Dendritic cell treated with granulocyte-macrophage colony-stimulating factor and Interleukin-4, amounts not matched to agents 40 ng/mL and 50 ng/mL, for 4 days (primary cell): Measurements from ENCODE around the gene WDR48.
A peak's percentile ranks its signal among the peaks of the same experiment; 100 is the strongest.

ENCODE experiments used
- H3K27ac Mint-ChIP-seq: one replicate; pipeline ENCODE4 v1.8.0; 2022; ENCODE audit warnings: mild to moderate bottlenecking, mixed read lengths
- H3K27me3 Mint-ChIP-seq: one replicate; pipeline ENCODE4 v1.8.0; 2022; ENCODE audit warnings: mild to moderate bottlenecking, mixed read lengths
- H3K36me3 Mint-ChIP-seq: one replicate; pipeline ENCODE4 v1.8.0; 2022; ENCODE audit warnings: low read depth, mixed read lengths
- H3K4me1 Mint-ChIP-seq: one replicate; pipeline ENCODE4 v1.8.0; 2022; ENCODE audit warnings: low read depth, mixed read lengths
- H3K4me3 Mint-ChIP-seq: one replicate; pipeline ENCODE4 v1.8.0; 2022; ENCODE audit warnings: mild to moderate bottlenecking, moderate library complexity, mixed read lengths
- H3K9me3 Mint-ChIP-seq: one replicate; pipeline ENCODE4 v1.8.0; 2022; ENCODE audit warnings: mixed read lengths
- intact Hi-C: fragments of 100-400 bp; cut with micrococcal nuclease; formaldehyde crosslinking; loops from one replicate; pipeline ENCODE4 v1.15.0; 2022

WDR48 gene

GRCh38 chr3:39110041-39110639 lies 58.3 kb downstream of the WDR48 start:
- no peak overlapping the region for H3K27ac Mint-ChIP-seq
- no peaks in the 10 kb centered on the region for H3K9me3 Mint-ChIP-seq
- H3K27me3 Mint-ChIP-seq, result peaks cover 6% of the 10 kb centered on the region
- no peak overlapping the region for H3K4me3 Mint-ChIP-seq
- peaks cover 48% of the 10 kb centered on the region for H3K4me1 Mint-ChIP-seq
- intact Hi-C loops, result no loop called here
- H3K36me3 Mint-ChIP-seq, result peaks cover 30% of the 10 kb centered on the region

GRCh38 chr3:39112113-39112512 lies 60.3 kb downstream of the WDR48 start:
- peaks cover 30% of the 10 kb centered on the region for H3K4me1 Mint-ChIP-seq
- peaks cover 10% of the 10 kb centered on the region for H3K36me3 Mint-ChIP-seq
- peaks cover 6% of the 10 kb centered on the region for H3K27me3 Mint-ChIP-seq
- H3K4me3 Mint-ChIP-seq, result no peak overlapping the region
- no peak overlapping the region for H3K27ac Mint-ChIP-seq
- H3K9me3 Mint-ChIP-seq, result no peaks in the 10 kb centered on the region
- intact Hi-C loops, result no loop called here

- H3K4me1 Mint-ChIP-seq, result peaks cover 30% of the 10 kb centered on the region
- peaks cover 8% of the 10 kb centered on the region for H3K36me3 Mint-ChIP-seq
- no peak overlapping the region for H3K27ac Mint-ChIP-seq
- intact Hi-C loops, result no loop called here
- no peaks in the 10 kb centered on the region for H3K9me3 Mint-ChIP-seq
- peaks cover 6% of the 10 kb centered on the region for H3K27me3 Mint-ChIP-seq
- H3K4me3 Mint-ChIP-seq, result no peak overlapping the region
Observed at GRCh38 chr3:39112535-39112934, 60.7 kb downstream of the WDR48 start.

- Mint-ChIP-seq H3K4me3 (no peak overlapping the region), H3K9me3 (no peaks in the 10 kb centered on the region), H3K27me3 (peaks cover 6% of the 10 kb centered on the region), H3K36me3 (peaks cover 4% of the 10 kb centered on the region), H3K27ac (no peak overlapping the region), H3K4me1 (peaks cover 25% of the 10 kb centered on the region)
- intact Hi-C loops, result no loop called here
Observed at GRCh38 chr3:39113291-39113690, 61.5 kb downstream of the WDR48 start.

GRCh38 chr3:39114456-39114855 lies 62.6 kb downstream of the WDR48 start:
- H3K9me3 Mint-ChIP-seq, result no peaks in the 10 kb centered on the region
- no peak overlapping the region for H3K4me3 Mint-ChIP-seq
- intact Hi-C loops, result no loop called here
- peaks cover 4% of the 10 kb centered on the region for H3K27me3 Mint-ChIP-seq
- H3K36me3 Mint-ChIP-seq, result peaks cover 10% of the 10 kb centered on the region
- no peak overlapping the region for H3K27ac Mint-ChIP-seq
- H3K4me1 Mint-ChIP-seq, result peaks cover 15% of the 10 kb centered on the region

GRCh38 chr3:39115870-39116269 lies 64.1 kb downstream of the WDR48 start:
- intact Hi-C loops, result no loop called here
- H3K4me3 Mint-ChIP-seq, result no peak overlapping the region

GRCh38 chr3:39118079-39118478 lies 66.3 kb downstream of the WDR48 start:
- Mint-ChIP-seq H3K4me3 (no peak overlapping the region), H3K27me3 (peaks cover 10% of the 10 kb centered on the region), H3K4me1 (peaks cover 34% of the 10 kb centered on the region), H3K27ac (no peak overlapping the region), H3K9me3 (no peaks in the 10 kb centered on the region), H3K36me3 (peaks cover 10% of the 10 kb centered on the region)
- intact Hi-C loops, result no loop called here

More at GRCh38 chr3:39115870-39116269, 64.1 kb downstream of the WDR48 start:
- peaks cover 10% of the 10 kb centered on the region for H3K36me3 Mint-ChIP-seq
- no peak overlapping the region for H3K27ac Mint-ChIP-seq
- no peaks in the 10 kb centered on the region for H3K9me3 Mint-ChIP-seq
- H3K4me1 Mint-ChIP-seq, result peaks cover 14% of the 10 kb centered on the region
- peaks cover 2% of the 10 kb centered on the region for H3K27me3 Mint-ChIP-seq

- no peak overlapping the region for H3K27ac Mint-ChIP-seq
- H3K4me1 Mint-ChIP-seq, result peaks cover 34% of the 10 kb centered on the region
- no peaks in the 10 kb centered on the region for H3K9me3 Mint-ChIP-seq
- H3K4me3 Mint-ChIP-seq, result no peak overlapping the region
- peaks cover 10% of the 10 kb centered on the region for H3K27me3 Mint-ChIP-seq
- intact Hi-C loops, result no loop called here
- peaks cover 10% of the 10 kb centered on the region for H3K36me3 Mint-ChIP-seq
Observed at GRCh38 chr3:39118931-39119660, 67.3 kb downstream of the WDR48 start.

GRCh38 chr3:39121621-39122020 lies 69.8 kb downstream of the WDR48 start:
- H3K36me3 Mint-ChIP-seq, result peaks cover 10% of the 10 kb centered on the region
- no peak overlapping the region for H3K4me3 Mint-ChIP-seq
- no peaks in the 10 kb centered on the region for H3K9me3 Mint-ChIP-seq
- intact Hi-C loops, result no loop called here
- peaks cover 43% of the 10 kb centered on the region for H3K4me1 Mint-ChIP-seq
- peaks cover 10% of the 10 kb centered on the region for H3K27me3 Mint-ChIP-seq
- H3K27ac Mint-ChIP-seq, result no peak overlapping the region

GRCh38 chr3:39122813-39123212 lies 71.0 kb downstream of the WDR48 start:
- Mint-ChIP-seq H3K4me1 (peaks cover 54% of the 10 kb centered on the region), H3K27ac (no peak overlapping the region), H3K27me3 (peaks cover 10% of the 10 kb centered on the region), H3K9me3 (no peaks in the 10 kb centered on the region), H3K4me3 (no peak overlapping the region), H3K36me3 (peaks cover 10% of the 10 kb centered on the region)
- intact Hi-C loops, result no loop called here

GRCh38 chr3:39124876-39125840 lies 73.3 kb downstream of the WDR48 start:
- H3K9me3 Mint-ChIP-seq, result no peaks in the 10 kb centered on the region
- intact Hi-C loops, result no loop called here
- peaks cover 7% of the 10 kb centered on the region for H3K36me3 Mint-ChIP-seq
- H3K27ac Mint-ChIP-seq, result no peak overlapping the region
- no peak overlapping the region for H3K4me3 Mint-ChIP-seq
- peaks cover 12% of the 10 kb centered on the region for H3K27me3 Mint-ChIP-seq
- peaks cover 49% of the 10 kb centered on the region for H3K4me1 Mint-ChIP-seq

- peak overlapping the region; percentile 68 for H3K27ac Mint-ChIP-seq
- H3K27me3 Mint-ChIP-seq, result peaks cover 12% of the 10 kb centered on the region
- H3K4me3 Mint-ChIP-seq, result no peak overlapping the region
- peaks cover 7% of the 10 kb centered on the region for H3K36me3 Mint-ChIP-seq
- intact Hi-C loops, result no loop called here
- peaks cover 49% of the 10 kb centered on the region for H3K4me1 Mint-ChIP-seq
- no peaks in the 10 kb centered on the region for H3K9me3 Mint-ChIP-seq
Observed at GRCh38 chr3:39125841-39126500, 74.2 kb downstream of the WDR48 start.

GRCh38 chr3:39126532-39127071 lies 74.8 kb downstream of the WDR48 start:
- intact Hi-C loops, result no loop called here
- Mint-ChIP-seq H3K36me3 (peaks cover 7% of the 10 kb centered on the region), H3K4me1 (peaks cover 49% of the 10 kb centered on the region), H3K27ac (peak overlapping the region; percentile 68), H3K4me3 (no peak overlapping the region), H3K9me3 (no peaks in the 10 kb centered on the region), H3K27me3 (peaks cover 12% of the 10 kb centered on the region)
